ENCODE data around the gene WDR70. TPM values are rescaled to one million over a fixed set of nuclear protein-coding genes. Genes with fewer than 3 reads are reported as not detected.

WDR70 gene
- total RNA-seq, 2 donors from 2014 or later, result 18.0 to 25.3 TPM

GRCh38 chr5:37601163-37601562, 222.0 kb downstream of the WDR70 start:
- Histone ChIP-seq H3K27ac (no peak overlapping the region), H3K36me3 (no peaks in the 10 kb centered on the region), H3K9me3 (no peaks in the 10 kb centered on the region), H3K4me3 (no peak overlapping the region), H3K27me3 (replicated peaks; ENCODE audit: insufficient read depth) (no peaks in the 10 kb centered on the region), H3K4me1 (ENCODE audit: control insufficient read depth in 1 of 2, low read depth in 2 of 2) (no peaks in the 10 kb centered on the region)
- no peak for ATAC-seq (ENCODE audit: insufficient number of reproducible peaks, low FRiP score, low read depth)
- TF ChIP-seq, protein P1, sequence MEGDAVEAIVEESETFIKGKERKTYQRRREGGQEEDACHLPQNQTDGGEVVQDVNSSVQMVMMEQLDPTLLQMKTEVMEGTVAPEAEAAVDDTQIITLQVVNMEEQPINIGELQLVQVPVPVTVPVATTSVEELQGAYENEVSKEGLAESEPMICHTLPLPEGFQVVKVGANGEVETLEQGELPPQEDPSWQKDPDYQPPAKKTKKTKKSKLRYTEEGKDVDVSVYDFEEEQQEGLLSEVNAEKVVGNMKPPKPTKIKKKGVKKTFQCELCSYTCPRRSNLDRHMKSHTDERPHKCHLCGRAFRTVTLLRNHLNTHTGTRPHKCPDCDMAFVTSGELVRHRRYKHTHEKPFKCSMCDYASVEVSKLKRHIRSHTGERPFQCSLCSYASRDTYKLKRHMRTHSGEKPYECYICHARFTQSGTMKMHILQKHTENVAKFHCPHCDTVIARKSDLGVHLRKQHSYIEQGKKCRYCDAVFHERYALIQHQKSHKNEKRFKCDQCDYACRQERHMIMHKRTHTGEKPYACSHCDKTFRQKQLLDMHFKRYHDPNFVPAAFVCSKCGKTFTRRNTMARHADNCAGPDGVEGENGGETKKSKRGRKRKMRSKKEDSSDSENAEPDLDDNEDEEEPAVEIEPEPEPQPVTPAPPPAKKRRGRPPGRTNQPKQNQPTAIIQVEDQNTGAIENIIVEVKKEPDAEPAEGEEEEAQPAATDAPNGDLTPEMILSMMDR (IDR thresholded peaks at IDR 0.05), result no peak
- DNase-seq (ENCODE audit: low spot score), result no peak

DNA sequence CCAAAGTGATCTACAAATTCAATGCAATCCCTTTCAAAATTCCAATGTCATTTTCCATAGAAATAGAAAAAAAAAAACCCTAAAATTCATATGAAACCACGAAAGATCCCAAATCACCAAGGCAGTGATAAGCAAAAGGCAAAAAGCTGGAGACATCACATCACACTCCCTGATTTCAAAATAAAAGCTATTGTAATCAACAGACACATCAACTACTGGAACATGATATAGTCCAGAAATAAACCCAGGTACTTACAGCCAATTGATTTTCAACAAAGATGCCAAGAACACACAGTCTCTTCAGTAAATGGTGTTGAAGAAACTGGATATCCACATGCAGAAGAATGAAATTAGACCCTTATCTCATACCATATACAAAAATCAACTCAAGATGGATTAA, 224.0 kb downstream of the WDR70 start:
- H3K36me3 ChIP-seq, result no peaks in the 10 kb centered on the region
- ATAC-seq (ENCODE audit: insufficient number of reproducible peaks, low FRiP score, low read depth), result no peak
- no peaks in the 10 kb centered on the region for H3K9me3 ChIP-seq
- TF ChIP-seq, protein P1 (IDR thresholded peaks at IDR 0.05), result no peak
- no peaks in the 10 kb centered on the region for H3K27me3 ChIP-seq (replicated peaks; ENCODE audit: insufficient read depth)
- no peak for DNase-seq (ENCODE audit: low spot score)
- H3K27ac ChIP-seq, result no peak overlapping the region
- H3K4me1 ChIP-seq (ENCODE audit: control insufficient read depth in 1 of 2, low read depth in 2 of 2), result no peaks in the 10 kb centered on the region
- H3K4me3 ChIP-seq, result no peak overlapping the region

DNA sequence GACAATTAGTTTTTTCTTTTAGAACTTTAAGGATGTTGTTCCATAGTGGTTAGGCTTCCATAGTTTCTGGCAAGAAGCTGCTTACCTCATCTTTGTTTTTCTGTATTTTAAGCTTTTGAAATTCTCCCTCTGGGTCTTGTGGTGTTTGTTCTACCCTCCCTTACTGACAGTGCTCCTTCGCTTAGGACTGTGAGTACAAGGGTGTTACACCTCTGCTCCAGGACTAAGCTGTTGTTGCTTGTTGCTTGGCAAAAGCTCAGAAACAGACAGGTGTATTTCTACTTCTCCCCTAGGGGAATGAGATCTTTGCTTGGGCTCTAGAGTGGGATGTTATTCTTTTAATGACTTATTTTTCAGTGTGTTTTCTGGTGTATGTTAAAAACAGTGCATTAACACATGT, 225.2 kb downstream of the WDR70 start:
- Histone ChIP-seq H3K9me3 (no peaks in the 10 kb centered on the region), H3K27me3 (replicated peaks; ENCODE audit: insufficient read depth) (no peaks in the 10 kb centered on the region), H3K27ac (no peak overlapping the region), H3K4me1 (ENCODE audit: control insufficient read depth in 1 of 2, low read depth in 2 of 2) (no peaks in the 10 kb centered on the region), H3K4me3 (no peak overlapping the region), H3K36me3 (no peaks in the 10 kb centered on the region)
- TF ChIP-seq, protein P1 (IDR thresholded peaks at IDR 0.05), result no peak
- ATAC-seq (ENCODE audit: insufficient number of reproducible peaks, low FRiP score, low read depth), result no peak
- DNase-seq (ENCODE audit: low spot score), result no peak

DNA sequence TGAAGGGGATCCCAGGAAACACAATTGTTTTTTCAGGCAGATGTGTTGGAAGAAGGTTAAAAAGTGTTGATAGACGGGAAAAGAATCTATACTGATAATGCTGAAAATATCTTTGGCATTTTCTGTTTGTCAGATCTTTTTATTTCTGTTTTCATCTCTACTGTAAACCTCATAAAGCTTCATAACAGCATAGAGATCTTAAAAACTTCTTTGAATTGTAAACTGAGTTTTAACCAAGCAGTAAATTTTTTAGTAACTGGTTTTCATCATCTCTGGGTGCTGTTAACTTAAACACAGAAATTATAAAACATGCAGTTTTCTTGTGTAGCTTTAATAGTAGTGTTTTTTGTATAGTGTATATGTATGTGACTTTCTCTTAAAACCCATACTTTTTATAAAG, 227.0 kb downstream of the WDR70 start:
- DNase-seq (ENCODE audit: low spot score) (no peak), ATAC-seq (ENCODE audit: insufficient number of reproducible peaks, low FRiP score, low read depth) (no peak)
- TF ChIP-seq, protein P1 (IDR thresholded peaks at IDR 0.05), result no peak
- Histone ChIP-seq H3K4me3 (no peak overlapping the region), H3K9me3 (no peaks in the 10 kb centered on the region), H3K4me1 (ENCODE audit: control insufficient read depth in 1 of 2, low read depth in 2 of 2) (no peaks in the 10 kb centered on the region), H3K27me3 (replicated peaks; ENCODE audit: insufficient read depth) (no peaks in the 10 kb centered on the region), H3K27ac (no peak overlapping the region), H3K36me3 (no peaks in the 10 kb centered on the region)

DNA sequence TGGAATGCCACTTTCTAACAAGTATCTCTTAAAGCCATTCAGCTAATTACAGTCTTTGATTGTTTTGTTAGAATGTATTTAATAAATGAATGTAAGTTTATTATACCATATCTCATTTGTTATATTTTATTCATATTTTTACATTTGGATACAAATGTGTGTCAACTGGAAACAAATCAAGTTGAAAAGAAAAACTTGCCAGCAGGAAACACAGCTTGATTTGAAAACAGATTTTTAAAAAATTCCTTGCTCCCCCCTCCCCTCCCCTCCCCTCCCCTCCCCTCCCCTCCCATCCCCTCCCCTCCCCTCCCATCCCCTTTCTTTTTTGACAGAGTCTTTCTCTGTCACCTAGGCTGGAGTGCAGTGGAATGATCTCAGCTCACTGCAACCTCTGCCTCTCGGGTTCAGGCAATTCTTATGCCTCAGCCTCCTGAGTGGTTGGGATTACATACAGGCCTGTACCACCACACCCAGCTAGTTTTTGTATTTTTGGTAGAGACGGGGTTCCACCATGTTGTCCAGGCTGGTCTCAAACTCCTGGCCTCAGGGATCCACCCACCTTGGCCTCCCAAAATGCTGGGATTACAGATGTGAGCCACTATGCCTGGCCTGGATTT, 227.6 kb downstream of the WDR70 start:
- no peak overlapping the region for H3K27ac ChIP-seq

More for the DNA sequence above, 227.6 kb downstream of the WDR70 start:
- H3K9me3 ChIP-seq, result no peaks in the 10 kb centered on the region
- no peaks in the 10 kb centered on the region for H3K36me3 ChIP-seq
- TF ChIP-seq, protein P1 (IDR thresholded peaks at IDR 0.05), result no peak
- H3K4me1 ChIP-seq (ENCODE audit: control insufficient read depth in 1 of 2, low read depth in 2 of 2), result no peaks in the 10 kb centered on the region
- ATAC-seq (ENCODE audit: insufficient number of reproducible peaks, low FRiP score, low read depth) (no peak), DNase-seq (ENCODE audit: low spot score) (no peak)
- H3K27me3 ChIP-seq (replicated peaks; ENCODE audit: insufficient read depth), result no peaks in the 10 kb centered on the region
- no peak overlapping the region for H3K4me3 ChIP-seq

Data from thoracic aorta (tissue), 2 donors.